Fibroblast of villous mesenchyme (primary cell): Measurements from ENCODE around the gene KIAA1755. TPM values are rescaled to one million over a fixed set of nuclear protein-coding genes. Genes with fewer than 3 reads are reported as not detected.

Experiments
- DNase-seq: peaks from one replicate; pipeline ENCODE4 v3.0.0-alpha.2; 2010; ENCODE audit warnings: low read depth
- H3K4me3 ChIP-seq: 2 replicates; pipeline ENCODE4 v1.5.1; 2011; ENCODE audit warnings: low read depth, mild to moderate bottlenecking, low read length
- total RNA-seq: library from RNA; depleted of rRNA; stranded (reverse); fragments of >200 nt; gene quantifications from 2 replicates; pipeline ENCODE4 v1.2.3, GENCODE V29; 2012
- TF ChIP-seq, protein P1 (sequence below): IDR thresholded peaks from 2 replicates; pipeline ENCODE4 v1.5.1; 2012; ENCODE audit warnings: low read depth, mild to moderate bottlenecking, low read length; ENCODE audit not compliant: insufficient read depth

The KIAA1755 gene
- total RNA-seq, 1 donor: 1.3 TPM

DNA sequence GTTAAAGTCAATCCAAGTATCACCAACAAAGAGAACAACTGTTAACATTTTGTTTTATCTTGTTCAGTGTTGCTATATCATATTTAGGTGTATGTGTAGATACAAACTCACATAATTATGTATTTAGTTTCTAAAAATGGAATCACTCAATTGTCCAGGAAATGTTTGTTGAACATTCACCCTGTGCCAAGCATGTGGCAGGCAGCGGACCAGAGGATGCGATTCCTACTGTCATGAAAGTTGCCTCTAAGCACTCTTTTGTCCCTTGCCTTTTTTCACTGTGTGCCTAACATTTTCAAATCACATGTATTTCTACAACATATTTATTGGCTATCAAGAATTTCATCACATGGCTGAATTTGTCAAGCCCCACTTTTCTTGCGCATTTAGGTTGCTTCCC, 78.6 kb downstream of the KIAA1755 start:
- no peak for DNase-seq
- H3K4me3 ChIP-seq: no peak overlapping the region
- TF ChIP-seq, protein P1, sequence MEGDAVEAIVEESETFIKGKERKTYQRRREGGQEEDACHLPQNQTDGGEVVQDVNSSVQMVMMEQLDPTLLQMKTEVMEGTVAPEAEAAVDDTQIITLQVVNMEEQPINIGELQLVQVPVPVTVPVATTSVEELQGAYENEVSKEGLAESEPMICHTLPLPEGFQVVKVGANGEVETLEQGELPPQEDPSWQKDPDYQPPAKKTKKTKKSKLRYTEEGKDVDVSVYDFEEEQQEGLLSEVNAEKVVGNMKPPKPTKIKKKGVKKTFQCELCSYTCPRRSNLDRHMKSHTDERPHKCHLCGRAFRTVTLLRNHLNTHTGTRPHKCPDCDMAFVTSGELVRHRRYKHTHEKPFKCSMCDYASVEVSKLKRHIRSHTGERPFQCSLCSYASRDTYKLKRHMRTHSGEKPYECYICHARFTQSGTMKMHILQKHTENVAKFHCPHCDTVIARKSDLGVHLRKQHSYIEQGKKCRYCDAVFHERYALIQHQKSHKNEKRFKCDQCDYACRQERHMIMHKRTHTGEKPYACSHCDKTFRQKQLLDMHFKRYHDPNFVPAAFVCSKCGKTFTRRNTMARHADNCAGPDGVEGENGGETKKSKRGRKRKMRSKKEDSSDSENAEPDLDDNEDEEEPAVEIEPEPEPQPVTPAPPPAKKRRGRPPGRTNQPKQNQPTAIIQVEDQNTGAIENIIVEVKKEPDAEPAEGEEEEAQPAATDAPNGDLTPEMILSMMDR: no peak

DNA sequence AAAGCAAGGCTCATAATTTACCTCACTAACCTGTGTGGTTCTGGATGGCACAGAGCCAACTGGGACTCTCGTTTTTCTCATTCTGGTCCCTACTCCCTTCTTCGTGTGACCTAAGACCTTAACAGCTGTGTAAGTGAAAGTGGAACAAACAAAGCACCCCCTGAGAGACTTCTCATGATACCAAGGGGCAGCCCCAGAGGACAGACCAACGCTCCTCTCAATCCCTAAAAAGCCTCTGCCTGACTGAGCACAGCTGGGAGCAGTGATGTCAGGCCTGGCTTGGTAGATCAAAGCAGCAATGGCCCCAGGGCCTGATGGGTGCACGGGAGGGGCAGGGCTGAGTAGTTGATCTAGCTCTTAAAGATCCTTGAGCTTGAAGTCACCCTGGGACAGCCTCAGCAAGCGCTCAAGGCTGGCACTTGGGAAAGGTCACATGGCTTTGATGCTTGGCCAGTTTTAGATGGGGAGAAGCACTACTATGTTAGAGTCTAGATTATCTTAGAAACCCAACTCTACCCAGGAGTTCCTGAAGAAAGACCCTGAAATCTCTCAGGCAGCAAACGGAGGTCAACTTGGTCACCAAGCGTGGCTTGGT, 79.2 kb downstream of the KIAA1755 start:
- no peak overlapping the region for H3K4me3 ChIP-seq
- no peak for DNase-seq
- TF ChIP-seq, protein P1: no peak

DNA sequence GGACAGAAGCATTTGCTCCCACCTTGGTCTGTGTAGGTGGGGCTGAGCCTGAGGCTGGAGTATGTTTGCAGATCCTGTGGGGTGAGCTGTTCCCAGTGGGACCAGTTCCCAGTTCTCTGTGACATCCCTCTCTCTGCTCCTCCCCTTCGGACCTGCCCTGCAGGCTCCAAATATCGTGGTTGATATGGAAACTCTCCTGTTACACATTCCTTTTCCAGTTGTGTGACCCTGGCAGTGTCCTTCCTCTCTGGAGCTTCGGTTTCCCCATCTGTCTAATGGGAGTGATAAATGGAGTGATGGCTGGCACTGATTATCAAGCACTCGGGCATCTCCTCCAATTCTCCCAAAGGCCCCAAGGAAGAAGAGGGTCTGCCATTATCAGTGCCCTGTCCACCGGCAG, 79.8 kb downstream of the KIAA1755 start:
- TF ChIP-seq, protein P1: no peak
- no peak for DNase-seq
- no peak overlapping the region for H3K4me3 ChIP-seq

DNA sequence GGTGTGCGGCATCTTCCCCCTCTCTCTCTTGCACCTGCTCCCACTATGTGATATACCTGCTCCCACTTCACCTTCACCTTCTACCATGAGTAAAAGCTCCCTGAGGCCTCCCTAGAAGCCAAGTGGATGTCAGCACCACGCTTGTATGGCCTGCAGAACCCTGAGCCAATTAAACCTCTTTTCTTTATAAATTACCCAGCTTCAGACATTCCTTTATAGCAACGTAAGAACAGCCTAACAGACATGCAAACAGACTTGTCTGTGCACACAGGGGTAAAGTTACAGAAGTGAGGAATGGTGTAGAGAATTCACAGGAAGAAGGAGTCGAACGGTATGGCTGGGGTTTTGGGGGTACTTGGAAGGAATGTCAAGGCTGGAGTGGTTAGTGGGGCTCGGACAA, 80.7 kb downstream of the KIAA1755 start:
- TF ChIP-seq, protein P1: no peak
- no peak for DNase-seq

DNA sequence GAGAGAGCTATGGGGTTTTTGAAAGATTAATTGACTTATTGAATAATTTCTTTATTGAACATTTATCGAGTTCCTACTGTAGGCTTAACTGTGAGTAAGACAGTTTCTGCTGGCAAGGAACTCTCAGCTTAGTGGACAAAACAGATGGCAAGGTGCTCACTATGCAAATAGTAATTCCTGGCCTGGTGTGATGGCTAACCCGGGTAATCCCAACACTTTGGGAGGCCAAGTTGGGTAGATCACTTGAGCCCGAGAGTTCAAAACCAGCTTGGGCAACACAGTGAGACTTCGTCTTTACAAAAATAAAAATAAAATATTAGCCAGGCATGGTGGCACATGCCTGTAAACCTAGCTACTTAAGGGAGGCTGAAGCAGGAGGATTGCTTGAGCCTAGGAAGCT, 82.0 kb downstream of the KIAA1755 start:
- DNase-seq: no peak
- H3K4me3 ChIP-seq: no peak overlapping the region
- TF ChIP-seq, protein P1: no peak

More for the DNA sequence above, 80.7 kb downstream of the KIAA1755 start:
- H3K4me3 ChIP-seq: no peak overlapping the region

DNA sequence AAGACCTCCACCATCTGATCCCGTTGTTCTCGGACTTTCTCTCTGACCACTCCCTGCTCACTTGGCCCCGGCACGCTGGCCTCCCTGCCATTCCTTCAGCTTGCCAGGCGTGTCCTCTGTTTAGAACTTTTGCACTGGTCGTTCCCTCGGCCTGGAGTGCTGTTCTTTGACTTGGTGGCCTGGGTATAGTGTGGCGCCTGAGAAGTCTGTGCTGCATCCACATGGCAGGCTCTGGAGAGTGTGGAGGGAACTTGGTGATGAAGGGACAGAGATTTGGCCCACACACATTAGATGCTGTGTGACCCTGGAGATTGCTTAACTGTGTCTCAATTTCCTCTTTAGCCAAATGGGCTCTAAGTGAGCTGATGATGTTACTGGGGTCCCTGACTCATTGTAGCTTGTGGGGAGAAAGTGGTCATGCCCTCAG, 82.5 kb downstream of the KIAA1755 start:
- no peak overlapping the region for H3K4me3 ChIP-seq
- TF ChIP-seq, protein P1: no peak
- no peak for DNase-seq

DNA sequence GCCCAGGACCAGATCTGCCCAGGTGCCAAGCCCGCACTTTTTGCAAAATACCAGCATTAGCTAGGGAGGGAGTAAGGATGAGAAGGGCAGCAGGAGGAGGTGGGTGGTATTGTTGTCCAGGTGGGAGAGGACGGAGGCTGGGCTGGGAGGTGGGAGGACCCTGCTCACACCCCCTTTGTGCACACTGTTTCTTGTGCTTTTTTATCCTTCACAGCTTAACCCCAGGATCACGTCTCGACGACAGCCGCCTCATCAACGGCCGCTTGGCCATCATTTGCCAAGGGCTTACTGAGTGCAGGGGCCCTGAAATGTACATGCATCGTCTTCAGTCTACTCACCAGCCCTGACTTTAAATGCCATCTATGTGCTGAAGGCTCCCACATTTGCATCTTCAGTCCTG, 83.3 kb downstream of the KIAA1755 start:
- DNase-seq: no peak
- H3K4me3 ChIP-seq: no peak overlapping the region
- TF ChIP-seq, protein P1: no peak
